HepG2 (cell line): ENCODE results near the gene ALG14. TPM values are rescaled to one million over a fixed set of nuclear protein-coding genes. Genes with fewer than 3 reads are reported as not detected.

Source experiments
- ASH2L ChIP-seq: fragments of 300-600, 200-600 bp; sonication (generic); IDR thresholded peaks from 2 replicates; pipeline ENCODE4 v1.7.0; 2017; ENCODE audit warnings: low read depth, mild to moderate bottlenecking, moderate library complexity, mixed read lengths, low read length; ENCODE audit not compliant: insufficient read length
- GZF1 ChIP-seq: sonication (generic); formaldehyde crosslinking; IDR thresholded peaks from 2 replicates; pipeline ENCODE4 v1.5.1; 2020; ENCODE audit warnings: mild to moderate bottlenecking, missing genetic modification reagents
- KLF16 ChIP-seq, 2 experiments: sonication (generic) in 1 of 2; formaldehyde crosslinking in 1 of 2; IDR thresholded peaks; 2 replicates each; pipeline versions ENCODE4 v1.6.1 to v1.8.0; 2016 to 2023; ENCODE audit warnings: missing genetic modification reagents in 2 of 2, missing compliant biosample characterization in 1 of 2
- MTA1 ChIP-seq: sonication (generic); formaldehyde crosslinking; IDR thresholded peaks from 2 replicates; pipeline ENCODE4 v1.4.0; 2020; ENCODE audit warnings: missing genetic modification reagents, mild to moderate bottlenecking, borderline replicate concordance
- NCOA5 ChIP-seq: sonication (generic); formaldehyde crosslinking; IDR thresholded peaks from 2 replicates; pipeline ENCODE4 v1.4.0; 2020; ENCODE audit warnings: missing genetic modification reagents
- NFKB2 ChIP-seq: sonication (generic); formaldehyde crosslinking; IDR thresholded peaks from 2 replicates; pipeline ENCODE4 v1.4.0; 2020; ENCODE audit warnings: missing genetic modification reagents, borderline replicate concordance
- NR2F6 ChIP-seq, 2 experiments: IDR thresholded peaks; 2 replicates each; pipeline ENCODE4 v1.6.1; 2016; ENCODE audit warnings: antibody characterized with exemption in 1 of 2, mild to moderate bottlenecking in 1 of 2
- PHB2 ChIP-seq: fragments of 450-650 bp; IDR thresholded peaks from 2 replicates; pipeline ENCODE4 v1.6.1; 2018; ENCODE audit not compliant: partially characterized antibody
- SKI ChIP-seq: fragments of 450-650 bp; IDR thresholded peaks from one replicate; pipeline ENCODE4 v1.6.1; 2018; ENCODE audit warnings: mild to moderate bottlenecking; ENCODE audit not compliant: partially characterized antibody
- YEATS4 ChIP-seq: sonication (generic); formaldehyde crosslinking; IDR thresholded peaks from 2 replicates; pipeline ENCODE4 v1.4.0; 2020; ENCODE audit warnings: missing genetic modification reagents, borderline replicate concordance
- ZC3H13 ChIP-seq: sonication (generic); formaldehyde crosslinking; IDR thresholded peaks from 2 replicates; pipeline ENCODE4 v1.8.1; 2023; ENCODE audit warnings: mild to moderate bottlenecking, missing genetic modification reagents, moderate library complexity
- ZMYM3 ChIP-seq: sonication (generic); formaldehyde crosslinking; IDR thresholded peaks from 2 replicates; pipeline ENCODE4 v1.5.1; 2020; ENCODE audit warnings: mild to moderate bottlenecking, missing genetic modification reagents
- ZNF260 ChIP-seq: sonication (generic); formaldehyde crosslinking; IDR thresholded peaks from 2 replicates; pipeline ENCODE4 v1.4.0; 2020; ENCODE audit warnings: missing genetic modification reagents, low read depth, mild to moderate bottlenecking, borderline replicate concordance
- ZNF326 ChIP-seq: sonication (generic); formaldehyde crosslinking; IDR thresholded peaks from 2 replicates; pipeline ENCODE4 v1.4.0; 2020; ENCODE audit warnings: missing genetic modification reagents, borderline replicate concordance
- ZNF569 ChIP-seq: sonication (generic); formaldehyde crosslinking; IDR thresholded peaks from 2 replicates; pipeline ENCODE4 v1.5.0; 2020; ENCODE audit warnings: mild to moderate bottlenecking, missing genetic modification reagents, moderate library complexity, borderline replicate concordance
- ZNF773 ChIP-seq: sonication (generic); formaldehyde crosslinking; IDR thresholded peaks from 2 replicates; pipeline ENCODE4 v1.4.0; 2020; ENCODE audit warnings: missing genetic modification reagents, borderline replicate concordance
- ZNF782 ChIP-seq: sonication (generic); formaldehyde crosslinking; IDR thresholded peaks from 2 replicates; pipeline ENCODE4 v1.4.0; 2020; ENCODE audit warnings: missing genetic modification reagents, mild to moderate bottlenecking, borderline replicate concordance
- ZNF850 ChIP-seq: sonication (generic); formaldehyde crosslinking; conservative IDR thresholded peaks from 2 replicates; pipeline ENCODE4 v1.9.0; 2021; ENCODE audit warnings: mild to moderate bottlenecking, missing genetic modification reagents
- polyA plus RNA-seq, 8 experiments: library from polyadenylated mRNA; depleted of rRNA in 3 of 8; stranded (reverse) in 7 of 8; unstranded in 1 of 8; fragments of >200 nt; fragmentation: Illumina TruSeq in 4 of 8; extraction: Trizol in 4 of 8; gene quantifications; 2 replicates each; pipeline versions ENCODE4 v1.2.1 to v1.2.3, GENCODE V29; 2011 to 2016; ENCODE audit warnings: low read depth in 4 of 8, missing spikeins in 1 of 8, mixed read lengths in 1 of 8; ENCODE audit not compliant: insufficient read depth in 1 of 8
- total RNA-seq, 5 experiments: library from RNA; depleted of rRNA; stranded (reverse); fragments of >200 nt; fragmentation: Illumina TruSeq; extraction: Trizol; gene quantifications; 2 replicates each; pipeline ENCODE4 v1.2.3, GENCODE V29; 2016; ENCODE audit warnings: low read depth in 1 of 5
- TF ChIP-seq, protein P1 (sequence below): sonication (generic); formaldehyde crosslinking; IDR thresholded peaks from 2 replicates; pipeline ENCODE4 v1.5.0; 2020; ENCODE audit warnings: mild to moderate bottlenecking, missing genetic modification reagents
- TF ChIP-seq, protein P2 (sequence below): sonication (generic); formaldehyde crosslinking; IDR thresholded peaks from 2 replicates; pipeline ENCODE4 v1.5.0; 2020; ENCODE audit warnings: missing genetic modification reagents
- TF ChIP-seq, protein P3 (sequence below): IDR thresholded peaks from 2 replicates; pipeline ENCODE4 v1.6.1; 2016; ENCODE audit warnings: mild to moderate bottlenecking
- TF ChIP-seq, protein P4 (sequence below): sonication (generic); formaldehyde crosslinking; IDR thresholded peaks from 2 replicates; pipeline ENCODE4 v1.4.0; 2020; ENCODE audit warnings: missing genetic modification reagents, low read depth, mild to moderate bottlenecking, borderline replicate concordance

Gene ALG14
- total and polyA plus RNA-seq, 2 of the 13 experiments (the other 11 are each of a cell fraction or from before 2014, with no cell fraction given): 4.5 to 12.7 TPM

DNA sequence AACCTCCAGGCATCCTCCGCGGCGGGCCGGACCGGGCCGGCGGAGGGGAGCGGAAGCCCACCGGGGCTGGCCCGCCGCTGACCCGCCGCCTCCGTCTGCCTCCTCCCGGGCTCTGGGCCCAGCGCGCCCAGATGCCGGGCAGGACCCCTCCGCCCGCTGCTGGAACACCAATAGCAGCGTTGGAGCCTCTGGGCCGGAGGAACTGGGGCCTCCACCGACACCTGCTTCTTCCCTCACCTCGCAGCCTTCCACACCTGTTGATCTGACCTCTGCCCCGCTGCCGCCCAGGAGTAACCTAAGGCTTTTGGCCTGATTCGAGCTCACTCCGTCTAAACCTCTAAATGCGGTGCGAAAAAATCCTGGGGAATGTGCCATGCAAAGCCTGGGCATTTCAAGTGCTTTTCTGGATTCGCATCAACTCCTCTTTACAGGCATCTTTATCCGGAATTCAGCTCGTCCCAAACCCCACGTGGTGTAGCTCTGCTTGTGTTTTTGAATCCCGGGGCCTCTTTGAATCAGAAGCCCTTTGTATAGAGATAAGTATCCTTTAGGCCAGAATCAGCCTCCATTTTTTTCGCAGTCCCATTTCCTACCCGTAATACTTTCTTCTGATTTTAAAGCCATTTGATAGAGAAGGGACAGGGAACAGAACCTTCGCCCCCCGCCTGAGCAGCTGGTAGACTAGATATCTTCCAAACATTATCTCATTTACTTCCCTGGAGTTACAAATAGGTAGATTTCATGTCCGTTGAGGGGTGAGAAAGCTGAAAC, 145.2 kb downstream of the ALG14 start (continued):
- TF ChIP-seq ZC3H13 (CRISPR knock-in tag) (peak; percentile 36; the same call in 1 of the 2 replicates), ZNF782 (CRISPR knock-in tag) (no peak), ZNF260 (CRISPR knock-in tag) (no peak), NFKB2 (0 out of 2 replicates have a peak, but pooled peaks have one; percentile 45), ZNF850 (CRISPR knock-in tag) (no peak), KLF16 (CRISPR knock-in tag; IDR thresholded peaks at IDR 0.05) (peak in 1 of 2 experiments; percentile 17; a peak in 1 of 4 replicates), ZNF326 (CRISPR knock-in tag) (no peak), NCOA5 (no peak), SKI (peak; percentile 6), PHB2 (no peak), ZMYM3 (CRISPR knock-in tag) (no peak; the same call in 1 of the 2 replicates), ZNF773 (CRISPR knock-in tag) (0 out of 2 replicates have a peak, but pooled peaks have one; percentile 54), NR2F6 (IDR thresholded peaks at IDR 0.05) (peak; percentile 44; the same call in 1 of the 2 replicates), NR2F6 (CRISPR knock-in tag; IDR thresholded peaks at IDR 0.05) (peak; percentile 47; the same call in 1 of the 2 replicates), GZF1 (CRISPR knock-in tag) (0 out of 2 replicates have a peak, but pooled peaks have one; percentile 17), ZNF569 (CRISPR knock-in tag) (0 out of 2 replicates have a peak, but pooled peaks have one; percentile 16), YEATS4 (peak; percentile 84; the same call in 1 of the 2 replicates), ASH2L (peak; percentile 51), MTA1 (no peak)
- TF ChIP-seq, protein P1, sequence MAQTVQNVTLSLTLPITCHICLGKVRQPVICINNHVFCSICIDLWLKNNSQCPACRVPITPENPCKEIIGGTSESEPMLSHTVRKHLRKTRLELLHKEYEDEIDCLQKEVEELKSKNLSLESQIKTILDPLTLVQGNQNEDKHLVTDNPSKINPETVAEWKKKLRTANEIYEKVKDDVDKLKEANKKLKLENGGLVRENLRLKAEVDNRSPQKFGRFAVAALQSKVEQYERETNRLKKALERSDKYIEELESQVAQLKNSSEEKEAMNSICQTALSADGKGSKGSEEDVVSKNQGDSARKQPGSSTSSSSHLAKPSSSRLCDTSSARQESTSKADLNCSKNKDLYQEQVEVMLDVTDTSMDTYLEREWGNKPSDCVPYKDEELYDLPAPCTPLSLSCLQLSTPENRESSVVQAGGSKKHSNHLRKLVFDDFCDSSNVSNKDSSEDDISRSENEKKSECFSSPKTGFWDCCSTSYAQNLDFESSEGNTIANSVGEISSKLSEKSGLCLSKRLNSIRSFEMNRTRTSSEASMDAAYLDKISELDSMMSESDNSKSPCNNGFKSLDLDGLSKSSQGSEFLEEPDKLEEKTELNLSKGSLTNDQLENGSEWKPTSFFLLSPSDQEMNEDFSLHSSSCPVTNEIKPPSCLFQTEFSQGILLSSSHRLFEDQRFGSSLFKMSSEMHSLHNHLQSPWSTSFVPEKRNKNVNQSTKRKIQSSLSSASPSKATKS (CRISPR knock-in tag): no peak
- TF ChIP-seq, protein P2, sequence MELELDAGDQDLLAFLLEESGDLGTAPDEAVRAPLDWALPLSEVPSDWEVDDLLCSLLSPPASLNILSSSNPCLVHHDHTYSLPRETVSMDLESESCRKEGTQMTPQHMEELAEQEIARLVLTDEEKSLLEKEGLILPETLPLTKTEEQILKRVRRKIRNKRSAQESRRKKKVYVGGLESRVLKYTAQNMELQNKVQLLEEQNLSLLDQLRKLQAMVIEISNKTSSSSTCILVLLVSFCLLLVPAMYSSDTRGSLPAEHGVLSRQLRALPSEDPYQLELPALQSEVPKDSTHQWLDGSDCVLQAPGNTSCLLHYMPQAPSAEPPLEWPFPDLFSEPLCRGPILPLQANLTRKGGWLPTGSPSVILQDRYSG (CRISPR knock-in tag): peak; percentile 16; the same call in 1 of the 2 replicates
- TF ChIP-seq, protein P3, sequence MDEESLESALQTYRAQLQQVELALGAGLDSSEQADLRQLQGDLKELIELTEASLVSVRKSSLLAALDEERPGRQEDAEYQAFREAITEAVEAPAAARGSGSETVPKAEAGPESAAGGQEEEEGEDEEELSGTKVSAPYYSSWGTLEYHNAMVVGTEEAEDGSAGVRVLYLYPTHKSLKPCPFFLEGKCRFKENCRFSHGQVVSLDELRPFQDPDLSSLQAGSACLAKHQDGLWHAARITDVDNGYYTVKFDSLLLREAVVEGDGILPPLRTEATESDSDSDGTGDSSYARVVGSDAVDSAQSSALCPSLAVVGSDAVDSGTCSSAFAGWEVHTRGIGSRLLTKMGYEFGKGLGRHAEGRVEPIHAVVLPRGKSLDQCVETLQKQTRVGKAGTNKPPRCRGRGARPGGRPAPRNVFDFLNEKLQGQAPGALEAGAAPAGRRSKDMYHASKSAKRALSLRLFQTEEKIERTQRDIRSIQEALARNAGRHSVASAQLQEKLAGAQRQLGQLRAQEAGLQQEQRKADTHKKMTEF (CRISPR knock-in tag): no peak
- TF ChIP-seq, protein P4, sequence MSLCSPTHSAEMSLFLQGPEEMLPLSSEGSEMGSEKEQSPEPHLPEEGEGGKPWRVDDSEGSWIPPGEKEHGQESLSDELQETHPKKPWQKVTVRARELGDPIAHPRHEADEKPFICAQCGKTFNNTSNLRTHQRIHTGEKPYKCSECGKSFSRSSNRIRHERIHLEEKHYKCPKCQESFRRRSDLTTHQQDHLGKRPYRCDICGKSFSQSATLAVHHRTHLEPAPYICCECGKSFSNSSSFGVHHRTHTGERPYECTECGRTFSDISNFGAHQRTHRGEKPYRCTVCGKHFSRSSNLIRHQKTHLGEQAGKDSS (CRISPR knock-in tag): 0 out of 2 replicates have a peak, but pooled peaks have one; percentile 5
